MM.1S (cell line): Measurements from ENCODE around the gene TTC33.

Experiments
- DNase-seq: peaks from one replicate; pipeline ENCODE4 v3.0.0-alpha.2; 2015
- H2AFZ ChIP-seq: fragments of 300-600 bp; sonication (generic); 2 replicates; pipeline ENCODE4 v1.6.0; 2016; ENCODE audit warnings: antibody characterized with exemption, low read length
- H3F3A ChIP-seq: fragments of 300-600 bp; sonication (generic); 2 replicates; pipeline ENCODE4 v1.6.1; 2016; ENCODE audit warnings: mild to moderate bottlenecking, antibody characterized with exemption, low read length, moderate library complexity, mixed read lengths; ENCODE audit not compliant: insufficient read depth
- H3K27ac ChIP-seq: fragments of 300-600 bp; sonication (generic); 2 replicates; pipeline ENCODE4 v1.5.1; 2016; ENCODE audit warnings: mild to moderate bottlenecking, low read length
- H3K27me3 ChIP-seq: fragments of 300-600 bp; sonication (generic); replicated peaks from 2 replicates; pipeline ENCODE4 v1.6.0; 2016; ENCODE audit warnings: low read length; ENCODE audit not compliant: insufficient read depth
- H3K36me3 ChIP-seq: fragments of 300-600 bp; sonication (generic); replicated peaks from 2 replicates; pipeline ENCODE4 v1.6.1; 2016; ENCODE audit warnings: mild to moderate bottlenecking, low read length, mixed read lengths; ENCODE audit not compliant: insufficient read depth
- H3K4me1 ChIP-seq: fragments of 300-600 bp; sonication (generic); 2 replicates; pipeline ENCODE4 v1.6.1; 2016; ENCODE audit warnings: low read length, mixed read lengths
- H3K4me2 ChIP-seq: fragments of 300-600 bp; sonication (generic); 2 replicates; pipeline ENCODE4 v1.6.0; 2016; ENCODE audit warnings: low read depth, low read length
- H3K4me3 ChIP-seq: fragments of 300-600 bp; sonication (generic); 2 replicates; pipeline ENCODE4 v1.5.1; 2016; ENCODE audit warnings: low read length, mixed read lengths
- H3K79me2 ChIP-seq: fragments of 300-600 bp; sonication (generic); 2 replicates; pipeline ENCODE4 v1.6.1; 2016; ENCODE audit warnings: mixed run types, low read length, mixed read lengths
- H3K9ac ChIP-seq: fragments of 300-600 bp; sonication (generic); 2 replicates; pipeline ENCODE4 v1.6.1; 2016; ENCODE audit warnings: low read length, mixed read lengths
- H3K9me2 ChIP-seq: fragments of 300-600 bp; sonication (generic); replicated peaks from 2 replicates; pipeline ENCODE4 v1.6.1; 2016; ENCODE audit warnings: mild to moderate bottlenecking, low read length, mixed read lengths; ENCODE audit not compliant: insufficient read depth
- H3K9me3 ChIP-seq: fragments of 300-600 bp; sonication (generic); replicated peaks from 2 replicates; pipeline ENCODE4 v1.6.1; 2016; ENCODE audit warnings: mild to moderate bottlenecking, low read length, mixed read lengths; ENCODE audit not compliant: insufficient read depth
- H4K20me1 ChIP-seq: fragments of 300-600 bp; sonication (generic); 2 replicates; pipeline ENCODE4 v1.6.1; 2016; ENCODE audit warnings: mild to moderate bottlenecking, low read length, moderate library complexity, mixed read lengths; ENCODE audit not compliant: insufficient read depth
- EZH2 ChIP-seq: fragments of 300-600 bp; sonication (generic); optimal IDR thresholded peaks from 2 replicates; pipeline ENCODE3; 2017; ENCODE audit warnings: low read depth, mild to moderate bottlenecking, antibody characterized with exemption, low read length, mixed read lengths
- EZH2phosphoT487 ChIP-seq: fragments of 300-600 bp; sonication (generic); IDR thresholded peaks from 2 replicates; pipeline ENCODE4 v1.6.1; 2018; ENCODE audit warnings: antibody characterized with exemption, low read length
- TF ChIP-seq, protein P1 (sequence below): fragments of 300-600 bp; sonication (generic); IDR thresholded peaks from 2 replicates; pipeline ENCODE4 v1.5.1; 2016; ENCODE audit warnings: antibody characterized with exemption, low read length, mixed read lengths

The TTC33 gene

DNA sequence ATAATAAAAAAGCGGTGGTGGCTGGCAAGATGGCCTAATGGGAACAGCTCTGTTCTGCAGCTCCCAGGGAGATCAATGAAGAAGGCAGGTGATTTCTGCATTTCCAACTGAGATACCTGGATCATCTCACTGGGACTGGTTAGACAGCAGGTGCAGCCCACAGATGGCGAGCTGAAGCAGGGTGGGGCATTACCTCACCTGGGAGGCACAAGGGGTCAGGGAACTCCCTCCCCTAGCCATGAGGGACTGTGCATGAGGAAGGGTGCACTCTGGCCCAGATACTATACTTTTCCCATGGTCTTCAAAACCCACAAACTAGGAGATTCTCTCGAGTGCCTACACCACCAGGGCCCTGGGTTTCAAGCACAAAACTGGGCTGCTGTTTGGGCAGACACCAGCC lies 121.6 kb downstream of the TTC33 start:
- Histone ChIP-seq H3K9ac (no peak overlapping the region), H3K27ac (no peak overlapping the region), H3K4me2 (no peak overlapping the region), H3K36me3 (no peaks in the 10 kb centered on the region), H3K9me2 (no peaks in the 10 kb centered on the region), H3K27me3 (no peaks in the 10 kb centered on the region), H3K9me3 (no peaks in the 10 kb centered on the region), H3K4me3 (no peak overlapping the region), H2AFZ (no peak overlapping the region), H4K20me1 (no peaks in the 10 kb centered on the region), H3K79me2 (no peaks in the 10 kb centered on the region), H3K4me1 (no peaks in the 10 kb centered on the region), H3F3A (no peaks in the 10 kb centered on the region)
- TF ChIP-seq EZH2 = no peak
- TF ChIP-seq, protein P1, sequence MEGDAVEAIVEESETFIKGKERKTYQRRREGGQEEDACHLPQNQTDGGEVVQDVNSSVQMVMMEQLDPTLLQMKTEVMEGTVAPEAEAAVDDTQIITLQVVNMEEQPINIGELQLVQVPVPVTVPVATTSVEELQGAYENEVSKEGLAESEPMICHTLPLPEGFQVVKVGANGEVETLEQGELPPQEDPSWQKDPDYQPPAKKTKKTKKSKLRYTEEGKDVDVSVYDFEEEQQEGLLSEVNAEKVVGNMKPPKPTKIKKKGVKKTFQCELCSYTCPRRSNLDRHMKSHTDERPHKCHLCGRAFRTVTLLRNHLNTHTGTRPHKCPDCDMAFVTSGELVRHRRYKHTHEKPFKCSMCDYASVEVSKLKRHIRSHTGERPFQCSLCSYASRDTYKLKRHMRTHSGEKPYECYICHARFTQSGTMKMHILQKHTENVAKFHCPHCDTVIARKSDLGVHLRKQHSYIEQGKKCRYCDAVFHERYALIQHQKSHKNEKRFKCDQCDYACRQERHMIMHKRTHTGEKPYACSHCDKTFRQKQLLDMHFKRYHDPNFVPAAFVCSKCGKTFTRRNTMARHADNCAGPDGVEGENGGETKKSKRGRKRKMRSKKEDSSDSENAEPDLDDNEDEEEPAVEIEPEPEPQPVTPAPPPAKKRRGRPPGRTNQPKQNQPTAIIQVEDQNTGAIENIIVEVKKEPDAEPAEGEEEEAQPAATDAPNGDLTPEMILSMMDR = no peak
- no peak for TF ChIP-seq EZH2phosphoT487
- no peak for DNase-seq

DNA sequence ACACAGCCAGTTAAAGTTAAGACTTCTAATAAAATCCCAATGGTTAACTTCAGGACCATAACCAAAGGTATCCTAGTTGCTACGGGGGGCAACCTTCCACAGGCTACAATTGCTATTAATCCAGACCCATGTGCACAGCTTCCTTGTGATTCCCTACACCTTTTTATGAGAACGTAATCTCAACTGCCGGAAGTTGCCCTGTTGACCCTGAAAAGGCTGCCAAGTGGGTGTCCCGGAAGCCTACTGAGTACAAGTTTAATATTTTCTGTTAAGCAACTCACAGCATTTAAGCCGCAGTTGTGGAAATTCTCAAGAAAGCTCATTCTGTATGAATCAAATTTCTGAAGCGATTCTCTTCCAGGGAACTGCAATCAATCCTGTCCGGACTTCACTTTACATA lies 124.5 kb downstream of the TTC33 start:
- no peaks in the 10 kb centered on the region for H3F3A ChIP-seq
- TF ChIP-seq EZH2 = no peak
- TF ChIP-seq, protein P1 = no peak
- no peak for TF ChIP-seq EZH2phosphoT487
- no peaks in the 10 kb centered on the region for H3K36me3 ChIP-seq
- no peaks in the 10 kb centered on the region for H3K9me2 ChIP-seq
- no peak overlapping the region for H2AFZ ChIP-seq
- no peaks in the 10 kb centered on the region for H3K9me3 ChIP-seq
- H3K9ac ChIP-seq = no peak overlapping the region
- H3K27me3 ChIP-seq = no peaks in the 10 kb centered on the region
- no peaks in the 10 kb centered on the region; the same call in 1 of the 2 replicates for H4K20me1 ChIP-seq
- no peak for DNase-seq
- no peaks in the 10 kb centered on the region for H3K79me2 ChIP-seq
- H3K4me1 ChIP-seq = no peaks in the 10 kb centered on the region
- H3K27ac ChIP-seq = no peak overlapping the region
- no peak overlapping the region for H3K4me2 ChIP-seq
- H3K4me3 ChIP-seq = no peak overlapping the region

DNA sequence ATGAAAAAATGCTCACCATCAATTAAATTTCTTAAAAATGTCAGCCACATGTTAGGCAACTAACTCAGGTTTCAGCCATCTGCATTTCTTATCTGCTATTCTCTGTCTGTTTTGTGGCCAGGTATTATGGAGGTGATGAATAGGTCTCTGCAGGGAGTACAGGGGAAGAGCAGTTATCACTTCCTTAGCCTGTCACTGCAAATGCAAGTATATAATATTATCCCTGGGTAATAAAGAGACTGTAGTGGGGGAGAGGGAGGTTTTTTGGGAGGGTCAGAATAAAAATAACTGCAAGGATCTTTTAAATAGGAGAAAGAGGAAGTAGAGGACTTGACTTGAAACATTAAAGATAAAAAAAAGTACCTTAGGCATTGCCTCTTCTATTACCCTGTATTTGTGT lies 125.6 kb downstream of the TTC33 start:
- no peaks in the 10 kb centered on the region for H3K27me3 ChIP-seq
- H3K36me3 ChIP-seq = no peaks in the 10 kb centered on the region
- no peaks in the 10 kb centered on the region for H3K4me1 ChIP-seq
- H3K9me3 ChIP-seq = no peaks in the 10 kb centered on the region
- no peaks in the 10 kb centered on the region; the same call in 1 of the 2 replicates for H4K20me1 ChIP-seq
- H3F3A ChIP-seq = no peaks in the 10 kb centered on the region
- H3K4me3 ChIP-seq = no peak overlapping the region
- H2AFZ ChIP-seq = no peak overlapping the region
- no peak overlapping the region for H3K27ac ChIP-seq
- H3K4me2 ChIP-seq = no peak overlapping the region
- no peak overlapping the region for H3K9ac ChIP-seq
- TF ChIP-seq, protein P1 = no peak
- no peak for TF ChIP-seq EZH2
- no peak for TF ChIP-seq EZH2phosphoT487
- DNase-seq = no peak
- no peaks in the 10 kb centered on the region for H3K9me2 ChIP-seq
- no peaks in the 10 kb centered on the region for H3K79me2 ChIP-seq
